GM18907 (cell line): ENCODE data around the gene TNFRSF19.
"Not testable (repeated sequence)": the region's sequence is repeated elsewhere in the genome, so short reads cannot be mapped to it uniquely, and the experiment has no call there.

Source experiments
- ATAC-seq: cut with Tn5 transposase; IDR thresholded peaks from one replicate; pipeline ENCODE4 v1.9.1; 2021; ENCODE audit warnings: mild to moderate bottlenecking, moderate library complexity; ENCODE audit not compliant: unreplicated experiment

TNFRSF19 gene

GRCh38 chr13:23567906-23568460 is 2.2 kb upstream of the TNFRSF19 start:
- no peak for ATAC-seq

- ATAC-seq, result no peak
Measured at GRCh38 chr13:23570921-23571315, 706 bp downstream of the TNFRSF19 start.

GRCh38 chr13:23571431-23571830 is 1.2 kb downstream of the TNFRSF19 start:
- no peak for ATAC-seq

- no peak for ATAC-seq
Measured at GRCh38 chr13:23572836-23573235, 2.6 kb downstream of the TNFRSF19 start.

GRCh38 chr13:23574421-23575145 is 4.4 kb downstream of the TNFRSF19 start:
- ATAC-seq, result no peak

GRCh38 chr13:23575632-23576031 is 5.4 kb downstream of the TNFRSF19 start:
- no peak for ATAC-seq

- ATAC-seq, result peak; percentile 79
Measured at GRCh38 chr13:23578411-23579071, 8.3 kb downstream of the TNFRSF19 start.

- peak; percentile 93 for ATAC-seq
Measured at GRCh38 chr13:23579072-23579895, 9.1 kb downstream of the TNFRSF19 start.

GRCh38 chr13:23579896-23580683 is 9.9 kb downstream of the TNFRSF19 start:
- no peak for ATAC-seq

GRCh38 chr13:23580684-23581060 is 10.5 kb downstream of the TNFRSF19 start:
- no peak for ATAC-seq

- no peak for ATAC-seq
Measured at GRCh38 chr13:23583491-23583890, 13.3 kb downstream of the TNFRSF19 start.

GRCh38 chr13:23584275-23584674 is 14.1 kb downstream of the TNFRSF19 start:
- no peak for ATAC-seq

GRCh38 chr13:23586336-23586735 is 16.1 kb downstream of the TNFRSF19 start:
- no peak for ATAC-seq

GRCh38 chr13:23588666-23589065 is 18.5 kb downstream of the TNFRSF19 start:
- ATAC-seq, result no peak

- no peak for ATAC-seq
Measured at GRCh38 chr13:23592596-23592995, 22.4 kb downstream of the TNFRSF19 start.

- no peak for ATAC-seq
Measured at GRCh38 chr13:23593148-23593547, 22.9 kb downstream of the TNFRSF19 start.

- ATAC-seq, result not testable (repeated sequence)
Measured at GRCh38 chr13:23594290-23594689, 24.1 kb downstream of the TNFRSF19 start.

GRCh38 chr13:23598369-23598768 is 28.2 kb downstream of the TNFRSF19 start:
- no peak for ATAC-seq

GRCh38 chr13:23599083-23599925 is 29.1 kb downstream of the TNFRSF19 start:
- ATAC-seq, result no peak

GRCh38 chr13:23600100-23600499 is 29.9 kb downstream of the TNFRSF19 start:
- ATAC-seq, result no peak
